GM23248 (cell line): ENCODE results near the gene FLCN.

Source experiments
- EZH2 ChIP-seq: fragments of 200-600 bp; sonication (generic); IDR thresholded peaks from 2 replicates; pipeline ENCODE4 v1.6.1; 2018; ENCODE audit warnings: antibody characterized with exemption, mild to moderate bottlenecking; ENCODE audit not compliant: insufficient read depth, poor library complexity, severe bottlenecking
- EZH2phosphoT487 ChIP-seq: fragments of 200-600 bp; sonication (generic); IDR thresholded peaks from 2 replicates; pipeline ENCODE4 v1.6.1; 2018; ENCODE audit warnings: antibody characterized with exemption, moderate library complexity, mild to moderate bottlenecking, low read depth; ENCODE audit not compliant: insufficient read depth

GRCh38 chr17:17246879-17247278, 9.9 kb upstream of the FLCN start:
- no peak for TF ChIP-seq EZH2phosphoT487
- no peak for TF ChIP-seq EZH2
